Thyroid gland (tissue), 4 donors: ENCODE measurements around the gene PREX1. TPM values are rescaled to one million over a fixed set of nuclear protein-coding genes. Genes with fewer than 3 reads are reported as not detected.

ENCODE experiments used
- DNase-seq, 2 donors: peaks; one replicate each; pipeline ENCODE4 v3.0.0-alpha.2; 2019
- H3K27ac ChIP-seq, 3 donors: fragments of 200-600 bp; sonication (generic); 1 replicate in 2 of 3; 2 replicates in 1 of 3; pipeline ENCODE4 v1.5.1; 2016 to 2019; ENCODE audit warnings: mild to moderate bottlenecking in 1 of 3, moderate library complexity in 1 of 3
- H3K27me3 ChIP-seq: fragments of 200-600 bp; sonication (generic); one replicate; pipeline ENCODE4 v1.5.1; 2019
- H3K36me3 ChIP-seq, 2 donors: fragments of 200-600 bp; sonication (generic); one replicate each; pipeline ENCODE4 v1.5.1; 2016 to 2019
- H3K4me1 ChIP-seq, 2 donors: fragments of 200-600 bp; sonication (generic); one replicate each; pipeline ENCODE4 v1.5.1; 2017 to 2019
- H3K4me3 ChIP-seq, 3 donors: fragments of 200-600 bp; sonication (generic); replicated peaks in 1 of 3; 1 replicate in 2 of 3; 2 replicates in 1 of 3; pipeline ENCODE4 v1.5.1; 2016; ENCODE audit warnings: mild to moderate bottlenecking in 1 of 3
- H3K9me3 ChIP-seq: fragments of 200-600 bp; sonication (generic); one replicate; pipeline ENCODE4 v1.5.1; 2017
- CTCF ChIP-seq, 6 experiments: fragments of 200-600 bp in 3 of 6; fragments of 450-650 bp in 3 of 6; sonication (generic) in 3 of 6; IDR thresholded peaks; one replicate each; pipeline ENCODE4 v1.5.1; 2016 to 2019; ENCODE audit warnings: antibody characterized with exemption in 6 of 6, mild to moderate bottlenecking in 2 of 6, inconsistent platforms in 1 of 6, moderate library complexity in 1 of 6
- POLR2A ChIP-seq, 2 donors: fragments of 450-650 bp; IDR thresholded peaks; one replicate each; pipeline ENCODE4 v1.6.1; 2017; ENCODE audit warnings: antibody characterized with exemption in 2 of 2, mild to moderate bottlenecking in 2 of 2, moderate library complexity in 1 of 2
- WGBS, 2 donors: methylation state at CpG; one replicate each; pipeline ENCODE4 v1.1.5; 2017; 5-methylcytosine and 5-hydroxymethylcytosine counted together
- intact Hi-C: fragments of 100-400 bp; cut with DNase I; formaldehyde crosslinking; loops from one replicate; pipeline ENCODE4 v1.15.1; 2023
- total RNA-seq, 4 donors: library from RNA; depleted of rRNA; stranded (reverse); fragments of >200 nt; gene quantifications; one replicate each; pipeline ENCODE4 v1.2.3, GENCODE V29; 2016

The PREX1 gene
- total RNA-seq, 4 donors from 2014 or later = 10.2 to 42.7 (median 18.7) TPM

DNA sequence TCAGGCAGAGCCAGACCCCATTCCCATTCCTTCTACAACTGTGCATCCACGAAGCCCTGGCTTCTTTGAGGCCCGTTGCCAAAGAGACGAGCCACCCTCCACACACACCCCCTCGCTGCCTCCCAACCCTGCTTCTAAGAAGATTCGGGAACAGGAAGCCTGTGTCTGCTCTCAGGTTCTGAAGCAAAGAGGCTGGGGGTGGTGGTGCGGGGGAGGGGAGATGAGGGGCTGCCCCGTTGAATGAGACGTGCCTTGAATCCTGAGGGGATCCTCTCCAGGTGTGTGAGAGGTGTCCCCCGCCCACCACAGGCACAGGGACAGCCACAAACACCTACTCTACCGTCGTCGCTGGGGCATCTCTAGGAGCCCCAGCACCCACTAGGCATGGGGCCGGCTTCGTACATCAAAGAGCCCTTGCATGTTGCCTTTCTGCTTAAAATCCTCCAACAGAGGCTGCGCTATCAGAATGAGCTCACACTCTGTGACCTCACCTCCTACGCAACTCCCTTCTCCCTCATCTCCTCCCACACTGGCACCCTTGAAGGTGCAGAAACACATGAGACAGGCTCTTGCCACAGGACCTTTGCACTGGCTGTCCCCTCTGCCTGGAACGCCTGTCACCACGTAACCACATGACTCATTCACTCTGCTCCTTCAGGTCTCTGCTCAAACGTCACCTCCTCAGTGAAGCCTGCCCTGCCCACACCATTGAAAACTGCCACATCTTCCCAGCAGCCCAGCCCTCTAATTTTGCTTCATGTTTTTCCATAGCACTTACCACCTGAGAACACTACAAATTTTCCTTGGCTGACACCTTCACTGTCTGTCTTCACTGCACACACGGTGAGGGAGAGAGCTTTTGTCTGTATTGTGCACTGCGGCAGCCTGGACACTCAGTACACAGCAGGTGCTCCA lies 58.5 kb downstream of the PREX1 start:
- no peak for TF ChIP-seq POLR2A (IDR thresholded peaks at IDR 0.05)
- no peak for TF ChIP-seq CTCF (IDR thresholded peaks at IDR 0.05)
- Histone ChIP-seq H3K27ac (no peak overlapping the region), H3K4me1 (no peaks in the 10 kb centered on the region), H3K9me3 (no peaks in the 10 kb centered on the region), H3K27me3 (no peaks in the 10 kb centered on the region), H3K4me3 (no peak overlapping the region), H3K36me3 (no peaks in the 10 kb centered on the region)
- 62 to 63% methylated on average over 17 to 20 of the region's 21 CpGs for WGBS, 2 donors
- intact Hi-C loops = no loop called here
- DNase-seq = no peak

- Histone ChIP-seq H3K36me3 (no peaks in the 10 kb centered on the region), H3K27ac (no peak overlapping the region), H3K27me3 (no peaks in the 10 kb centered on the region), H3K9me3 (no peaks in the 10 kb centered on the region), H3K4me3 (no peak overlapping the region), H3K4me1 (peaks cover 0 to 4% of the 10 kb centered on the region in 2 donors)
- intact Hi-C loops = no loop called here
- 84 to 87% methylated on average over 26 to 27 of the region's 27 CpGs for WGBS, 2 donors
- DNase-seq = no peak
- TF ChIP-seq POLR2A (IDR thresholded peaks at IDR 0.05) = no peak
- TF ChIP-seq CTCF (IDR thresholded peaks at IDR 0.05) = no peak
These were observed 60.5 kb downstream of the PREX1 start for GRCh38 chr20:48766961-48767960.

GRCh38 chr20:48766205-48766604 lies 61.6 kb downstream of the PREX1 start:
- no peaks in the 10 kb centered on the region for H3K36me3 ChIP-seq
- H3K27ac ChIP-seq = no peak overlapping the region
- intact Hi-C loops = no loop called here
- H3K9me3 ChIP-seq = no peaks in the 10 kb centered on the region
- no peak for DNase-seq
- no peaks in the 10 kb centered on the region for H3K27me3 ChIP-seq
- WGBS, 2 donors = 84 to 90% methylated on average over 7 of the region's 7 CpGs
- TF ChIP-seq CTCF (IDR thresholded peaks at IDR 0.05) (no peak), POLR2A (IDR thresholded peaks at IDR 0.05) (no peak)
- H3K4me1 ChIP-seq = peaks cover 0 to 4% of the 10 kb centered on the region in 2 donors
- no peak overlapping the region for H3K4me3 ChIP-seq

DNA sequence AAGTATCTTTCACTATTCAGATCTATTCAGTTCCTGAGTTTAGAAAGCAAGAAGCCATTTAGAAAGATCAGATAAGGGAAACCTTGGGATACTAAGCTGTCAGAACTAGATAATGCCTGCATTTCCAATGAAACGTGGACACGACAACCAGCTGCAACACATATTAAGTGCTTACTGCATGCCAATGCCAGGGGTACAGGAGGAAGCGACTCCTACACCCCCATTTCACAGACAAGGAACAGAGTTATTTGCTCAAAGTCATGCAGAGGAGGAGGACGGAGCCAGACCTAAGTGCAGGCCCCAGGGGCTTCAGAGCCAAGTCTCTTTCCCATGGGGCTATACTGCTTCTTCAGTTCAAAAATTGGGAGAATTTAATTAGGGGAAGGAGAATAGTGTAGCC lies 62.4 kb downstream of the PREX1 start:
- H3K4me3 ChIP-seq = no peak overlapping the region
- TF ChIP-seq POLR2A (IDR thresholded peaks at IDR 0.05) (no peak), CTCF (IDR thresholded peaks at IDR 0.05) (no peak)
- WGBS, 2 donors = 91 to 94% methylated on average over 4 of the region's 4 CpGs
- H3K4me1 ChIP-seq = peaks cover 0 to 5% of the 10 kb centered on the region in 2 donors
- H3K27ac ChIP-seq = no peak overlapping the region
- intact Hi-C loops = no loop called here
- no peaks in the 10 kb centered on the region for H3K36me3 ChIP-seq
- DNase-seq = no peak
- H3K27me3 ChIP-seq = no peaks in the 10 kb centered on the region
- H3K9me3 ChIP-seq = no peaks in the 10 kb centered on the region
